HG03442 (cell line): Measurements from ENCODE around the gene ADIPOQ.
"Not testable (repeated sequence)": the region's sequence is repeated elsewhere in the genome, so short reads cannot be mapped to it uniquely, and the experiment has no call there.

ENCODE experiments used
- ATAC-seq: cut with Tn5 transposase; IDR thresholded peaks from one replicate; pipeline ENCODE4 v1.9.1; 2021; ENCODE audit warnings: mild to moderate bottlenecking, moderate library complexity; ENCODE audit not compliant: unreplicated experiment

Gene ADIPOQ

GRCh38 chr3:186842426-186843038 lies at the start of gene ADIPOQ:
ADIPOQ (plus strand) TSS chr3:186842710; CDS start chr3:186853059, 10,349 bp downstream.
- no peak for ATAC-seq

GRCh38 chr3:186798239-186798874 lies 44.2 kb upstream of the ADIPOQ start:
- no peak for ATAC-seq

GRCh38 chr3:186800285-186800684 lies 42.2 kb upstream of the ADIPOQ start:
- no peak for ATAC-seq

- no peak for ATAC-seq
Measured at GRCh38 chr3:186802701-186803100, 39.8 kb upstream of the ADIPOQ start.

DNA sequence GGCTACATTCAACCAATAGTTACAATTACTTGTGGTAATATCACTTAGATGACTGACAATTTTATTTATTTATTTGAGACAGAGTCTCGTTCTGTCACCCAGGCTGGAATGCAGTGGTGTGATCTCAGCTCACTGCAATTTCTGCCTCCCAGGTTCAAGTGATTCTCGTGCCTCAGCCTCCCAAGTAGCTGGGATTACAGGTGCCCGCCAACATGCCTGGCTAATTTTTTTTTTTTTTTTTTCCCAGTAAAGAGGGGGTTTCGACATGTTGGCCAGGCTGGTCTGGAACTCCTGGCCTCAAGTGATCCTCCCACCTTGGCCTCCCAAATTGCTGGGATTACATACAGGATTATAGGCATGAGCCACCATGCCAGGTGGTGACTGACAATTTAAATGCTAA lies 39.1 kb upstream of the ADIPOQ start:
- ATAC-seq, result not testable (repeated sequence)

GRCh38 chr3:186806089-186807055 lies 36.1 kb upstream of the ADIPOQ start, which contains the start of gene RFC4:
RFC4 (minus strand) TSS chr3:186806482; CDS start chr3:186804713, 1,769 bp downstream.
- ATAC-seq, result peak; percentile 88

- no peak for ATAC-seq
Measured at GRCh38 chr3:186807231-186807630, 35.3 kb upstream of the ADIPOQ start.

- no peak for ATAC-seq
Measured at GRCh38 chr3:186810336-186810996, 32.0 kb upstream of the ADIPOQ start.

- ATAC-seq, result not testable (repeated sequence)
Measured at GRCh38 chr3:186811313-186811712, 31.2 kb upstream of the ADIPOQ start.

- no peak for ATAC-seq
Measured at GRCh38 chr3:186814100-186814499, 28.4 kb upstream of the ADIPOQ start.

- ATAC-seq, result no peak
Measured at GRCh38 chr3:186815435-186815834, 27.1 kb upstream of the ADIPOQ start.

GRCh38 chr3:186818516-186818915 lies 24.0 kb upstream of the ADIPOQ start:
- ATAC-seq, result no peak

DNA sequence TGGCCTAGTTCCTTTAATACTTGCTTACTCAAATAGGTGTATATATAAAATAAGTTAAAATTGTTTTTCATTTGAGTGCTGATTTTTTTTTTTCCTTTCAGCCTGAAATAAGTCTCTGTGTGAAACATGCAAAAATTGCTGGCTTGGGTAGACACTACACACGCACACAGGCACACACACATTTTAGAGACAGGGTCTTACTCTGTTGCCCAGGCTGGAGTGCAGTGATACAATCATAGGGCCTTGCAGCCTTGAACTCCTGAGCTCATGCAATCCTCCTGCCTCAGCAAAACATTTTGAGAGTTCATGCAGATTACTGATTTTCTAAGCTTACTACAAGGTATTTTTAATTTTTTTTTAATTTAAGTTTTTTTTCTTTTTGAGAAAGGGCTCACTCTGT lies 23.6 kb upstream of the ADIPOQ start:
- no peak for ATAC-seq

DNA sequence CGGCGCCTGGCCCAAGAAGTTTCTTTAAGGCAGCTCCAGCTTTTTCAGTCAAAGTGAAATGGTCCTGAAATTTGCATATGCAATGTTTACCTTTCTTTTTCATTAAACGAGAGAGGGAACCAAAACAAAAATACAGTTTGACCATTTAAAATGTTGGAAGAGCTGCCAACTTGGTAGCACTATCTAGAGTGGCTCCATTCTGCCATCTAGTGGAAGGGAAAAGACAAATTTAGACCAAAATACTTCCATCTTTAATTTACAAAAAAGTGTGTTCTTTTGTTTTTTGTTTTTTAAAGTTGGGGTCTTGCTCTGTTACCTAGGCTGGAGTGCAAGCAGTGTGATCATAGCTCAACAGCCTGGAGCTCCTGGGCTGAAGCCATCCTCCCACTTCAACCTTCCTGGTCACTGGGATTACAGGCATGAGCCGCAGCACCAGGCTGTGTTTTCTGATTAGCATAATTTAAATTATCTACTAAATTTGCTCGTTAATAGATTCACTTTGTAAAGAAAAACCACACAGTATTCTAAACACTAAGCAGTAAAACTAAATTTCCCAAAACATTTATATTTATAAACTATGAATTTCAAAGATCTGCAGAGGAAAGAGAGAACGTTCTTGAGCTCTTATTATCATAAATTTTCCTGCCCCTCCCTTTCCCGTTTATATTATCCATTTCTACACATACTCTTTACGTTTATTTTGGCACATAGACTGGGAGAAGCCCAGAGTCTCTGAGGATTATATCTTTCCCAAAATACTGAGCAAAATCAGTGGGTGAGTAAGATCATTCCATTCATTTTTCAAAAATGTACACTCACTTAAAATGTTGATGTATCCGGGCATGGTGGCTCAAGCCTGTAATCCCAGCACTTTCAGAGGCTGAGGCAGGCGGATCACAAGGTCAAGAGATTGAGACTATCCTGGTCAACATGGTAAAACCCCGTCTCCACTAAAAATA lies 20.8 kb upstream of the ADIPOQ start:
- no peak for ATAC-seq

DNA sequence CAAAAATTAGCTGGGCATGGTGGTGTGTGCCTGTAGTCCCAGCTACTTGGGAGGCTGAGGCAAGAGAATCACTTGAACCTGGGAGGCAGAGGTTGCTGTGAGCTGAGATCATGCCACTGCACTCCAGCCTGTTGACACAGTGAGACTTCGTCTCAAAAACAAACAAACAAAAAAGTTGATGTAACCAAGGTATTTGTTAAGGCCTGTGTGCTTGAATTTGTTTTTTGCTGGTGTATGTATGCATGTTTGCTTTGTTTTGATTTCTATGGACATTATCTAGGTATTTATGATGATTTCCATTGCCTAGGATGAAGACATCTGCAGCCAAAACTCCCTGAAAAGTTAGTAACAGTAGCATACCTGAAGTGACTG lies 20.1 kb upstream of the ADIPOQ start:
- not testable (repeated sequence) for ATAC-seq

DNA sequence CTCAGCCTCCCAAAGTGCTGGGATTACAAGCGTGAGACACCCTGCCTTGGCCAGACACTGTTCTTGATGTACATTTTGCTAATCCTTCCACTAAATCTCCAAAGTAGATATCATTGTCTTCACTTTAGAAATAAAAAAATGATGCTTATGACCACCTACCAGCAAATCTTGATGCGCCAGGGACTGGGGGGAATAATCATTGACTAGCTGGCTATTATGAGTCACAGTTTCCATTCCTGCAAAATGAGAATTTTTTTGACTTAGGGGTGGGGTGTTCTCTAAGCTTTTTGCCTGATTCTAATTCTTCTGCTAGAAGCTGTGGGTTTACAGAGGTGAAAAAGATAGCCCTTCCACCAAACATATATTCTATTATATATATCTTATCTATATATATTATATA lies 19.1 kb upstream of the ADIPOQ start:
- no peak for ATAC-seq

DNA sequence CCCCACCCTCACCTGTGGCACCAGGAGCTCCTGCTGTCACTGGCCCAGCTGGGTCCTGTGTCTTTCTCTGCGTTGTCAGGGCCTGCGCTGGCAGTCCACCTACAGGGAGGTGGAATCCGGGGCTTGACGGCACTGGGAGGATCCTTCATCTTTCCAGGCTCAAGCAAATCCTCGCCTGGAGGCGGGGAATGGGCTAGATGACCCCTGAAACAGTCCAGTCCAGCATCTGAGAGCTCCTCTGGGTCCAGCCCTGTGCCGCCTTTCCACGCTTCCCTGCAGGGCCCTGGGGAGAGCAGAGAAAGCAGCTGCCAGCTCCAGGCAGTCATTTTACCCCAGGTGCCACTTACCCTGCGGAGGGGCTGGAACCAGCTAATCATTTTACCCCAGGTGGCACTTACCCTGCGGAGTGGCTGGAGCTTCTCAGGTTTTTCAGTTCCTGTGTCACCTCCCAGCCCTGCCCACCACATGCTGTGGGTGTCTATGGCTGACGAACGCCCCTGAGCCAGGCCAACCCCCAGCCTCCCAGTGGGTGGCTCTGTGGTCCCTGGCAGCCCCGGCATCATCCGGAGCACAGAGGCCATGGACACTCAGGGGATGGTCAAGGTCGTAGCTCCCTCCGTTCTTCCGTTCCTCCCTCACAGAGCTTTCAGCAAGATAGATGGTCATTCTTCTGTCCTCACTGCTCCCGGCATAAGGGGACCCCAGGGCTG lies 17.9 kb upstream of the ADIPOQ start:
- ATAC-seq, result no peak

DNA sequence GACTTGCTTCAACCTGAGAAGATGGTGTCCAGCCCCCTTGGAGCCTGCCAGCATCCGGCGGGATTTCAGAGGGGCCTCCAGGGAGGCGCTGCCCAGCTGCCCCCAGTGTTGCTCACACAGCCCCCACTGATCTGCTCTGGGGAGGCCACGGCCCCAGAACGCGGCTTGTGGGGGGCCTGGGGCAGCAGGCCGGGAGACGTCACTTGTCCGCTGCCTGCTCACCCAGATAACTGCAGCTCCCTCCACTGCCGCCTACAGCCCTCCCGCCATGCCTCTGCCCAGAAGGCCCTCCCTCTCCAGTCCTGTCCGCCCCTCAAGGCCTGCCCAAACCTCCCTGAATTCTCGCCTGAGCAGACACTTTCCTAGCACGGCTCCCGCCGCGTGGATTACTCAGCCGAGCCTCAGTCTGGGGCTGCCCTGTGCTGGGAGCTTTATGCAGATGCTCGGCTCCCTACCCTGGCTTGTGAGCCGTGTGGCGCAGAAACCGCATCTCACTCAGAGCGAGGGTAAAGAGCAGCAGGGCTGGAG lies 17.2 kb upstream of the ADIPOQ start:
- no peak for ATAC-seq

- ATAC-seq, result no peak
Measured at GRCh38 chr3:186825872-186826409, 16.6 kb upstream of the ADIPOQ start.
